NCI-H345 treated with DMSO at 0.1 percent for 48 hours (cell line): Measurements from ENCODE around the gene CACNA2D1.

Experiments used
- DNase-seq: peaks from one replicate; lab custom pipeline; 2025; ENCODE audit not compliant: unreplicated experiment; lab: John Stamatoyannopoulos, UW

CACNA2D1 gene

DNA sequence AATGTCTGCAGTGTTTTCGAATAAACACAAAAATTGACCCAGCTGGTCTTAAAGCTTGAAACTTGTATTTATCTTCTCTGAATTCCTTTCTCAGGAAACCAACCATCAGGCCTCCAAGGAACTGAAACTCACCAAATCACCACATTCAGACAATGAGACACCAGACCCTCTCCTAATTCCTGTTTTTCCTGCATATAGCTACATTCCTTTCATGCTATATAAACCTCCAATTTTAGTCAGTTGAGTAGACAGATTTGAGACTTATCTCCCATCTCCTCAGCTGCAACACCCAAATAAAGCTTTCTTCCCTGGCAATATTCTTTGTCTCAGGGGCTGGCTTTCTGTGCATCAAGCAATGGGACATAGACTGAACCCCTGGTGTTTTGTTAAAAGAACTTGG, 317.0 kb downstream of the CACNA2D1 start:
- no peak for DNase-seq

DNA sequence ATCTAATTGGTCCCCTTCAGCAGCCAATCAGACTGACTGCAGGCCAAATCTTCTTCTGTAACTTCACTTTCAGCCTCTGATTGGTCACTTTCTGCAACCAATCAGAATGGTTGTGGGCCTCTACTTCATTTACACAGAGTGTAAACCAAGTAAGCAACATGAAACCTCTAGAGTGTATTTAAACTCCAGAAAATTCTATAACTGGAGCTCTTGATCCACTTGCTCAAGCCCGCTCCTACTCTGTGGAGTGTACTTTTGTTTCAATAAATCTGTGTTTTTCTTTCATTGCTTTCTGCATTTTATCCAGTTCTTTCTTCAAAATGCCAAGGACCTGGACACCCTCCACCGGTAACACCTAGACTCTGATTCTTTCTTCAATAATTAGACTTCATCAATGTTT, 319.1 kb downstream of the CACNA2D1 start:
- no peak for DNase-seq

- no peak for DNase-seq
Observed at GRCh38 chr7:82122275-82122674, 321.3 kb downstream of the CACNA2D1 start.

- no peak for DNase-seq
Observed at GRCh38 chr7:82114237-82114636, 329.3 kb downstream of the CACNA2D1 start.

- no peak for DNase-seq
Observed at GRCh38 chr7:82110146-82110840, 333.3 kb downstream of the CACNA2D1 start.

GRCh38 chr7:82109288-82109687, 334.3 kb downstream of the CACNA2D1 start:
- DNase-seq: no peak

DNA sequence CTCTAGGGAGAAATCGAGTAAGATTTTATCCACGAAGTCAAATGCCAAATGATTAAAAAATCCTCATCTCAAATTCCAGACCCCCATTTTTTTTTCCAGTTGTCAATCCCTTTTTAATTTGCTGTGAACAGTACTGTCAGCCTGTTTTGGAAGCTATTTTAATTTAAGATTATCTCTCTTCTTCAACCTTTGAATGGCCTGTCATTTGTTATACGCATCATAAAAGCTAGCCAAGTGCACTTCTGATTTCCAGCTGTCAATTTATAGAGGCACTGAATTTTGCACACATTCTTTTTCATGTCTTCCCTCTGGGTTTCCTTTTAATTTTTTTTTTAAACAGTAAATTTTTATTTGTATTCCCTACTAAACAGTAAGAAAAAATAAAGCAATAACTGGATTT, 337.4 kb downstream of the CACNA2D1 start:
- no peak for DNase-seq

DNA sequence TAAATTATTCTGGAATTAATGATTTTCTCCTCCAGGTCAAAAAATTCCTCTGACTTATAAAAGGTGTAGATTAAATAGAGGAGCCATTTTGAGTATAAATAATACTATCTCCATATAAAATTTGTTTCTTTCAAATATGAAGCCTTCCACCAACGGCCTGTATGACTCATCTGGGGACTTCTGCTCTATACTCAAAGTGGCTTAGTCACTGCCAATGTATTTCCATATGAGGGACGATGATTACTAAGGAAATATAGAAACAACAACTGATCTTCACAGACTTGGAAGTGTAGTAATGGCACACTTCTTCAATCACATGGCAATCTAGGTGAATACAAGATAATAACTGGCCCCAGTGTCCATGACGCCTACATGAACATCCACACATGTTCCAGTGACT, 338.1 kb downstream of the CACNA2D1 start:
- DNase-seq: no peak

DNA sequence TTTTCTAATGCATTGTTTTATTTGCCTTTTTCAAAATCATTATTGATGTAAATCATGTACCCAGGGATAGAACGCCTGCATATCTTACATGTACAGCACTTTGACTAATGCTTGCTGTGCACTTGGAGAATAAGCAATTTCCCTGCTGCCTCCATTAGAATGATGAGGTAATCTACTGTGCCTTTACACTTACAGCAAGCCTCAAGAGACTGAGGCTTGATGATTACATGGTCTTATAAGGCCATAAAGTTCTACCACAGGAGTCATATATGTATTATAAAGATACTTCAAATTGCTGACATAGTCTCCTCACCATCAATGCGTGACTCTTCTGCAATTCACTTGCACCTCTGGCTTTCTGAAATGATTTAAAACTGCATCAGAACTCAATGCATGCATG, 345.2 kb downstream of the CACNA2D1 start:
- DNase-seq: no peak

DNA sequence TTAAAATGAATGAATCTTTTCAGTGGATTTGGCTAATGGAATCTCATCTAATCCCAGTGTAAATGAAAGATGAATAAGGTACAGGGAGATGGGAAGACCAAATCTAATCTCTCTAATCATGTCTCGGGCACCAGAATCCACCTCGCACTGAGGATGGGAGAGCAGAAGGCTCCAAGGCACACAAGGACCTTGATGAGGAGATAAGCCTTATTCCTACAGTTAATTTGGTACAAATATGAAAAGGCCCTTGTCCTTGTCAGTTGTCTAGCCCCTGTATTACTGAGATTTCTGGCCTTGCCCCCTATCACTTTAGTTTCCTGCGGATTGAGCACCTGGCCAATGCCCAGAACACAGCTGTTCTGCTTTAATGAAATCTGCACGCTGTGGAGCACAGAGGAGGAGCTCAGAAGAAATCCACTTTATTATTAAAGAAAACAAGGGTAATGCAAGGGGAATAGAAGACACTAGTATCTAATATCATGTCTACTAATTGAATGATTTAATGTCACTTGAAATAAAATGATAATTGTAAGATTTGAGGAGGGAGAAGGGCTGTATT, 352.4 kb downstream of the CACNA2D1 start:
- no peak for DNase-seq

DNA sequence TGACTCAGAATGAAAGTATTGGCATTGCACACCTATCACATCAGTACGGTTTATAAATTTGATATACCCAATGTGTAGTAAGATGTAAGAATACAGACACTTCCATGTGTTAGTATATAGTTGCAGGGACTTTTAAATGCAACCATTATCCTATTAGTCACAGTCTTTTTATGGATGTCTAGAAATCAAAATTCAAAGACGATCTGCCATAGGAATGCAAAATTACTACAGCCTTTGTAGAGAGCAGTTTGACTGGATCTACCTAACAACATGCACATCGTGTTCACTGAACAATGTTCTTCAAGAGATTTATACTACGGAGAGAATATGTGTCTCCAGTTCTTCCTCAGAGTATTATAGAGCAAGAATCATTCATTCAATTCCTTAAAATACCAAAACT, 356.5 kb downstream of the CACNA2D1 start:
- DNase-seq: no peak

DNA sequence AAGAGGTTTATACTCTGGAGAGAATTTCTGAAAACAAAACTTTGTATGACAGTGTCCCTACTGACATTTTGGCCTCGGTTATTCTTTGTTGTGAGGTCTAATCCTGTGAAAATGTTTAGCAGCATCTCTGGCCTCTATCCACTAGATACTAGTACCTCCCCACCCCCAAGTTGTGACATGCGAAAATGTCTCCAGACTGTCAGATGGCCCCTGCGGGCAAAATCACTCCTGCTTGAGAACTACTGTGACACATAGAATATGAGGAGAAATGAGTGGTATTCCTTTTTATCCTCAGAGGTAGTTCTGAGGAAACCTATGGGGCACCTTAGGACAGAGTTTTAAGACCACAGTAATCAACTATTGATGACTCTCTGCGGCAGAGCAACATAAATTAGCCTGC, 358.5 kb downstream of the CACNA2D1 start:
- DNase-seq: no peak

DNA sequence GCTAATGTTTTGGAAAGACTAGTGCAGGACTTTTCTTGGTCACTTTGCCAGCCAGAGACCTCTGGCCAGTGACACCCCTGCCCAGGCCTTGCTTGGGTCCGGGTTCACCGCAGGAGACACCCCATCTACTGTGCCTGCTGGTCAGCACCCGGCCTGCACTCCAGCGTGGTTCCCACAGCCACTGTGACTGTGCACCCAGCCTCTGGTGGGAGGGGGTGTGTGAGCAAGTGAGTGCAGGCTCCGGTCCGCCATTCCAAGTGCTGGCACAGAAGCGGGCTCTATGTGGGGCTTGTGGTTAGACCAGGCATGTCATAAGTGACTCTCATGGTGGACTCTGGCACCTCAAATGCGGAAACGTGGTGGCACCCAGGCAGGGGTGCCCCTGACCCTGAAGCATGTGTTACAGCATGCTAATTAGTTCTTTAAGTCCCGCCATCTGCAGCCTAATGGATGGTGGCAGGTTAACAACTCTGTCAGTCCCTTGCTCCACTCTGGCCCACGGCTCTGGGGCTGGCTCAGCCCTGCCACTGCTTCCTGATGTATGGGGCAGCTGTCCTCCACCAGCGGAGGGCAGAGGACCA, 361.8 kb downstream of the CACNA2D1 start:
- DNase-seq: no peak

GRCh38 chr7:82080254-82080927, 363.2 kb downstream of the CACNA2D1 start:
- no peak for DNase-seq

DNA sequence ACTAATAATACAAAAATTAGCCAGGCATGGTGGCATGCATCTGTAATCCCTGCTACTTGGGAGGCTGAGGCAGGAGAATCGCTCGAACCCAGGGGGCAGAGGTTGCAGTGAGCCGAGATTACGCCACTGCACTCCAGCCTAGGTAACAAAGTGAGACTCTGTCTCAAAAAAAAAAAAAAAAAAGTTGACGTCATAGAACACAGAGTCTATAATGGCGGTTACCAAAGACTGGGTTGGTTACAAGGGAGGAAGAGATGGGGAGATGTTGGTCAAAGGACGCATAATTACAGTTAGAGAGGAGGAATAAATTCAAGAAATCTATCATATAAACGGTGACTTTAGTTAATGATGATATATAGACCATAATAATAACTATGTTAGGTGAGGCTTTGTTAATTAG, 364.1 kb downstream of the CACNA2D1 start:
- DNase-seq: no peak

- no peak for DNase-seq
Observed at GRCh38 chr7:82078807-82079206, 364.8 kb downstream of the CACNA2D1 start.

- DNase-seq: no peak
Observed at GRCh38 chr7:82071468-82071867, 372.1 kb downstream of the CACNA2D1 start.

DNA sequence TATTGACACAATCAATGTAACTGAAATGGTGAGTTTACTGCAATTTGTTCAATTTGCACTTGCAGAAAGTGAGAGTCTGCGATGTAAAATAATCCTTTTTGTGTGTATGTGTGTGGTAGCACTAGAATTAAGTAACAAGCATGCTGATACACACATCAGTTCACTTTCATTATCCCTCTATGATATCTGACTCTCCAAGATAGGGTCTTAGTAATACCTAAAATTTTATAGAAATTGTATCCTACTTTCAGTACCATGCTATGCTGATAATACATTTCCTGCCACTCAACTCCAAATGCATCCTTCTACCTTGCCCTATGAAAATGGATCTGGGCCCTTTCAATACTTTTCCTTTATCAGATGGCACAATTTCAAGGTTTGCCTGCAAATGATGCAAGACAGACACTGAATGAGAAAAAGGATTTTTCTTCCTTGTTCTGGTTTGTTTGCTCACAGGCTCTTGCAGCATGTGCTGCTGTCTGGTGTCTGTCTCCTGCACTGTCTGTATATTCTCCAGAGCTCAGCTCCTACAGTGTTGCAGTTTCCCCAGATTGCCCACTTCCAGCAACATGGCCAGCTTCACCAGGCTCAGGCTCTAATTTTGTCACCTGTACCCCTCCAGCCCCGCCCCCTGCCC, 375.8 kb downstream of the CACNA2D1 start:
- DNase-seq: no peak

- DNase-seq: no peak
Observed at GRCh38 chr7:82057476-82057875, 386.1 kb downstream of the CACNA2D1 start.

GRCh38 chr7:82056282-82056681, 387.3 kb downstream of the CACNA2D1 start:
- DNase-seq: no peak

- DNase-seq: no peak
Observed at GRCh38 chr7:82054544-82054943, 389.0 kb downstream of the CACNA2D1 start.
